GM15510 (cell line): ENCODE results near the gene CTNNA1.

Experiments used
- POLR2A ChIP-seq: IDR thresholded peaks from 3 replicates; pipeline ENCODE4 v1.6.1; 2011; ENCODE audit warnings: borderline replicate concordance; ENCODE audit not compliant: insufficient read length; ENCODE audit errors: extremely low read depth

CTNNA1 gene

DNA sequence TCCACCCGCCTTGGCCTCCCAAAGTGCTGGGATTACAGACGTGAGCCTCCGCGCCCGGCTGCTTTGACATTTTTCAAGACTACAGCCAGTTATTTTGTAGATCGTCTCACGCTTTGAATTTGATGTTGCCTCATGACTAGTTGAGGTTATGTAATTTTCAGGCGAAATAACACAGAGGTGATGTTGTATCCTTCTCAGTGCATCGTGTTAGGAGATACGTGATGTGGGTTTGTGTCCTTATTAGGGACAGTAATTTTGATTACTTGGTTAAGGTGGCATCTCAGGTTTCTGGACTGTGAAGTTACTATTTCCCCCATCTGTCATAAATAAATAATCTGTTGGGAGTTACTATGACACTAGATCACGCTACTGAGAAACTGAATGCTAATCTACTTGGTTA, 25.0 kb downstream of the CTNNA1 start:
- TF ChIP-seq POLR2A = no peak

GRCh38 chr5:138783976-138784375, 30.8 kb downstream of the CTNNA1 start:
- no peak for TF ChIP-seq POLR2A

- no peak for TF ChIP-seq POLR2A
Observed at GRCh38 chr5:138784590-138784989, 31.4 kb downstream of the CTNNA1 start.

DNA sequence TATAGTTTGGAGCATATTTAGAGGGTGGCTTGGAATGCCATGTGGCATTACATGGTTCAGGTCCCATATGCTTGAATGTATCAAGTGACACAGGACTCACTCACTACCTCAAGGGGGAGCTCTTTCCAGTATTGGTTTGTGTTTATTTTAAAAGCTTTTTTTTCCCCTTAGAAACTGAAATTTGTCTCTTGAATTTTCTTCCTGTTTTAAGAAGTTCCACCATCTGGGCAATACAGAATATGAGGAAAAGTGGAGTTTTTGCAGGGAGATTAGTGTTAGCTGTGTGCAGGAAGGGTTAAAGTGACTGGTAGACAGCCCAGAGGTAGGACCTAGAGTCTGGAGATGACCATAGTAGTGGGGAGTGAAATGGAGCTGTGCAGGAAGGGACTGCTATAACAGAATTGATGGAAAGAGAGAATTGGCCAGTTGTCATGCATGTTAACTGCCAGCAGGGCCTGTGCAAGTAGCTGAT, 36.6 kb downstream of the CTNNA1 start:
- TF ChIP-seq POLR2A = no peak

- TF ChIP-seq POLR2A = no peak
Observed at GRCh38 chr5:138790684-138791083, 37.5 kb downstream of the CTNNA1 start.

GRCh38 chr5:138792195-138792790, 39.1 kb downstream of the CTNNA1 start:
- no peak for TF ChIP-seq POLR2A

GRCh38 chr5:138793575-138793974, 40.4 kb downstream of the CTNNA1 start:
- TF ChIP-seq POLR2A = no peak

DNA sequence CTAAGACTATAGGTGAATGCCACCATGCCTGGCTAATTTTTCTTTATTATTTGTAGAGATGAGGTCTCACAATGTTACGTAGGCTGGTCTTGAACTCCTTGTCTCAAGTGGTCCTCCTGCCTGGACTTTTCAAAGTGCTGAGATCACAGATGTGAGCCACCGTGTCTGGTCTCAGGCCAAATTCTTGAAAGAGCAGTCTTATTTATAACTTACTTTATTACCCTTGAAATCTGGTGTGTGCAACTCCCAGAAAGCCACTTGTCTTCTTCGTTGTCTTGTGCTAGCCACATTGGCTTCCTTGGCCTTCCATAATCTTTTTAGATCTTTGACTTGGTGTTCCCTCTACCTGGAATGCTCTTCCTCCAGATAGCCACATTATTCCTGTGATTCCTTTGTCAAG, 50.1 kb downstream of the CTNNA1 start:
- no peak for TF ChIP-seq POLR2A

DNA sequence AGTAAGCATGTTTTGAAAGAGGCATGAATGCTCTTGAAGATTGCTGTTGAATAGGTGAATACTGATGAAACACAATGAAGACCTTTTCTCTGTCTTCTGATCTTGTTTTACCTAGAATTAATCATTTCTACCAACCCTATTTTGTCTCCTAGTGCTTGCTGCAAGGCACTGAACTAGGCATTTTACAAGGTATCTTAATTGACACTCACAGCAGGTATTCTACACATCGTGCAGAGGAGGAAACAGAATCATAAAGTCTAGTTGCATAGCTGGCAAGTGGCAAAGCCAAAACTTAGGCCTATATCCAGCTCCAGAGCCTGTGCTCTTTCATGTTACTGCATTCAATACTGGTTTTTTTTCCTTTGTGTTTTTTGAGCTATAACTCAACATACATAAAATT, 50.7 kb downstream of the CTNNA1 start:
- TF ChIP-seq POLR2A = no peak

DNA sequence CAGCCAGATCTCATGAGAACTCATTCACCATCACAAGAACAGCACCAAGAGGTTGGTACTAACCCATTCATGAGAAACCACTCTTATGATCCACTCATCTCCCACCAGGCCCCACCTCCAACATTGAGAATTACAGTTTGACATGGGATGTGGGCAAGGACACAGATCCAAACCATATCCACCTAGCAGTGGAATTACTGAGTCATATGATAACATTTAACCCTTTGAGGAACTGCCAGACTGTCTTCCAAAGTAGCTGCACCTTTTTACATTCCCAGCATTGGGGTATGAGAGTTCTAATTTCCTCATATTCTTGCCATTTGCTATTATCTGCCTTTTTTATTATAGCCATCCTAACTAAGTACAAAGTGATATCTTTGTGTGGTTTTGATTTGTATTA, 51.9 kb downstream of the CTNNA1 start:
- no peak for TF ChIP-seq POLR2A

- no peak for TF ChIP-seq POLR2A
Observed at GRCh38 chr5:138807182-138807581, 54.0 kb downstream of the CTNNA1 start.

DNA sequence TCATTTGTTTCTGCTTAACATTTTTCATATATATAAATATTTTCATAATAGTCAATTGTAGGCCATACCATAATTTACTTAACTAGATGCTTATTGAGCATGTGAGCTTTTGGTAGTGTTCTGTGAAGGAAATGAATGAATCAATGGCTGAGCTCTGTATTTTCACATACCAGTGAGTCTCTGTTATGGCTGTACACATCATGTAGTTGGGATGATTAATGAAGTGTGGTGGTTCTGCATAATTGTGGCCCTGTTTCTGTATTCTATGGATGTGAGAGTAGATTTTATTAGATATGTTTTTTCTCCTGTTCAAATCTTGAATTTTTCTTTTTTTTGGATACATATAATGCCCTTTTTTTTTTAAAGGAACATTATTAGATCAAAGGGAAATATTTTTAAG, 56.2 kb downstream of the CTNNA1 start:
- no peak for TF ChIP-seq POLR2A

DNA sequence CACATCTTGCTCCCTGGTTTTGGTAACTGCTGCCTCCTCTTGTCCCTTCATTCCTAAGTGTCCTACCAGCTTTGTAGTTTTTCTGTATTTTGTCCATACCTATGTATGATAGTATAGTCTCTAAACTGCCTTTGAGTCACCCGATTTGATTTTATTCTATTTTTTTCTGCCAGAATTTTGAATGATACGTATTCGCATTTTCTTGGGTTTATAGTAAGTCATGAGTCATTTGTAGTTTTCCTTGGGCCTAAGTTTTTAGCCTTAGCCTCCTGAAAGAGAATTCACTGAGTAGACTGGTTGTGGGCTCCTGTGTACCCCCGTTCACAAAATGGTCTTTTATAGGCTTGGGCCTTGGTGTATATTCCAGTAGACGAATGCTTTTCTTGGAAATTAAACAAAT, 62.3 kb downstream of the CTNNA1 start:
- no peak for TF ChIP-seq POLR2A

GRCh38 chr5:138817241-138817640, 64.0 kb downstream of the CTNNA1 start:
- TF ChIP-seq POLR2A = no peak

GRCh38 chr5:138819081-138819480, 65.9 kb downstream of the CTNNA1 start:
- TF ChIP-seq POLR2A = no peak

DNA sequence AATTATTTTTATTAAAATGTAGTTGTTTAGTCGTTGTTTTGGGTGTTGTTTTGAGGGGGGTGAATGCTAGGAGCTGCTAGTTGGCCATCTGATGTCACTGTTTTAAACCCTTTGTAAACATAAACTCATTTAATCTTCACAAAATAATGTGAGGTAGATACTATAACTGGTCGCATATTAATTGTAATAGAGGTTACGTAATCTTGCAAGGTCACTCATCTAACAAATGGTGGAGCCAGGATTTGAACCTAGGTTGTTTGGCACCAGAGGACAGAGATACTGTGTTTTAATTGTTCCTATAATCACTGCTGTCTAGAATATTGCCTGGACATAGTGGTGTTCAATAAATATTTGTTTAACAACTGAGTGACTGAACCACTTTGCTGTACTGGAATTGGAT, 67.5 kb downstream of the CTNNA1 start:
- no peak for TF ChIP-seq POLR2A

DNA sequence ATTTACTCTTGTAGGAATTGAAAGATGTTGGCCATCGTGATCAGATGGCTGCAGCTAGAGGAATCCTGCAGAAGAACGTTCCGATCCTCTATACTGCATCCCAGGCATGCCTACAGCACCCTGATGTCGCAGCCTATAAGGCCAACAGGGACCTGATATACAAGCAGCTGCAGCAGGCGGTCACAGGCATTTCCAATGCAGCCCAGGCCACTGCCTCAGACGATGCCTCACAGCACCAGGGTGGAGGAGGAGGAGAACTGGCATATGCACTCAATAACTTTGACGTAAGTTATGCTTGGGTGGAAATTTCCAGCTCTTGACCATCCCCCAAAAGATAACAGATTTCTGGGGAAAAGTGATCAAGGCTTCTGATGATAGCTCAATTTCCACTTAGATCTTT, 71.3 kb downstream of the CTNNA1 start:
- no peak for TF ChIP-seq POLR2A

DNA sequence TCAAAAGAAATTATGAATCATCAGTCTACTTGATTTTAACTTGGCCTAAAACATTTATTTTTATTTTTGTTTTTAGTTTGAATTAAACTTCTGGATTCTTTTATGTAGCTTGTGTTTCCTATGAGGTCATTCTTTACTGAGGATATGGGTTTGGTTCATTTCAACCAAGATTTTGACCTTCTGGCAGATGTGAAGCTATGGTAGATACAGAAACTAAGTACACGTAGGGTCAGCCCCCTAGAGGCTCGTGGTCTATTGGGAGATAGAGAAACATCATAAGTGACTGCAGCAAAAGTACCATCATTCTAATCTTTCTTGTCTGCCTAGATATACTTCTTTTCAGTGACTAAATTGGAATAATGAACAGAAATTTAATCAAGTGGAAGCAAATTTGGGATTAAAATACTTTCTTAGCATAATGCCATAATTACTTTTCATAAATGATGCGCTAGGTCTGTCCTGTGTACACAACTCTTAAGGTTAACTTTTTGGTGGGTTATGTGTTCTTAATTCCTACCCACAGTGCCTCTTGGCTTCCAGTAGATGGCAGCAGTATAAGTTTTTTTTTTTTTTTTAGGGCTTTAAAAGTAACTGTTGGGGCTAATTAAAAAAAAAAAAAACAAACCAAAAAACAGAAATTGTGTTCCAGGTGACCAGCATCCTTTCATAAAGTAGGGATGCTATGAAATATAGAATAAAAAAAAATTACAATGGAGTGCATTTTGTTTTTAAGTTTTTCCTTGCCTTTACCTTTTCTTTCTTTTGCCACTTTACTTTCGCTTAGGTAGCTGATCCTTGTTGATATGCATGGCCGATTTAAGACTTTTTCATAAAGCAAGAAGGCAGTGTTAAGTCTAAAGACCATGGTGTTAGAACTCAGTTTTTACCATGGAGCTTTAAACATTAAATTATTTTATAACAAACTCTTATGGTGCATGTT, 72.0 kb downstream of the CTNNA1 start:
- no peak for TF ChIP-seq POLR2A
